ENCODE data around the gene COL5A3.
A peak's percentile ranks its signal among the peaks of the same experiment; 100 is the strongest.
"Not testable (repeated sequence)": the region's sequence is repeated elsewhere in the genome, so short reads cannot be mapped to it uniquely, and the experiment has no call there.

The COL5A3 gene

DNA sequence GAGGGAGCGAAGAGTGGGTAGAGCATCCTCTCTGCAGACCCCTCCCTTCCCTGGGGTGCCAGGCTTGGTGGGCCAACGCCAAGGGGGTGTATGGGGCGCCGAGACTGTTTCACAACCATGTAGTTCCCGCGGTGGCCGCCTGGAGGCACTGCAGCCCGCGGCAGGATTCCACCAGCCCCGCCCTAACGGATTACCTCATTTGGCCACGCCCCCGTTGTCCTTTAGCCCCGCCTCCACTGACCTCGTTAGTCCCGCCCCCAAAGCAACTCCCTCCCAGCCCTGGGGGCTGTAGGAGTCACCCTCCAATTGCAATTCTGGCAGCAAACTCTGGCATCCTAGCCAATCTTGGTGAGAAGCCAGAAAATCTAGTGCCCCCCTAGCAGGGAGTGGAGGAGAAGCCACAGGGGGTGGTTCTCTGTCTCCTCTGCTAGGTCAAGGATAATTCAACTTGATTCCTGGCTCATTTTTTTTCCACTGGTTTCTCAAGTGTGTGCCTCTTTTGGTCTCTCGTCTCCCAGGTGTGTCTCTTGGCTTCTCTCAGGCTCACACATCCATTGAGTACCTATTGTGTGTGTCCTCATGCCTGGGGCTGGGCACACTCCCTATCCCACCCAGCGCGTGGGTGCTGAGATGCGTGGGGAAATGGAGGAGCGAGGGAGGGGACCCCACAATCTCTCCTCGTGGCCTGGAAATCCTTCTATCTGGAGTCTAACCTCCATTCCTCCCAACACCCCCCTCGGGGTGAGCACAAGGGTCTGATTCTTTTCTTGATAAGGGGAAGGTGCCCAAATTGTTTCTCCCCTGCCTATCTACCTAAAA lies 76.0 kb downstream of the COL5A3 start:
- no peaks in the 10 kb centered on the region for H3K36me3 ChIP-seq (ENCODE audit: control insufficient read depth, insufficient read depth, low read length, severe bottlenecking)
- no peaks in the 10 kb centered on the region for H3K27me3 ChIP-seq (replicated peaks; ENCODE audit: control insufficient read depth, insufficient read depth, low read length)
- peaks cover 20% of the 10 kb centered on the region for H3K4me1 ChIP-seq (ENCODE audit: control insufficient read depth, insufficient read depth, low read length)
- H3K9me3 ChIP-seq (ENCODE audit: control insufficient read depth, low read length) = no peaks in the 10 kb centered on the region
- H3K4me3 ChIP-seq (ENCODE audit: low read length) = peak overlapping the region; percentile 84
- H3K9ac ChIP-seq (ENCODE audit: low read length) = peak overlapping the region; percentile 84
- DNase-seq (ENCODE audit: low read depth) = peak; percentile 96

DNA sequence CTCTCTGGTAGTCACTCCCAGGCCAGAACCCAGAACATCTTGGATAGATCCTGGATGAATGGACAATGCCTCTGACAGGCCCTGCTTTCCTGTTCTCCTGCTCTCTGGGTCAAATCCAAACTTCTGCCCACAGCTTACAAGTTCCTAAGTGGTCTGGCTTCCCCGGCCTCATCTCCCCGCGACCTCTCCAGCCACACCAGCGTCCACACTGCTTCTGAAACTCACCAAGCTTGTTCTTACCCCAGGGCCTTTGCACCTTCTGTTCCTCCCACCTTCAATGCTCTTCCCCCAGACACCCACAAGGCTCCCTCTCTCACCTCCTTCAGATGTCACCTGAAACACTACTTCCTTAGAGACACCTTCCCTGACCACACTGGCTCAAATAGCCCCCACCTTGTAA lies 77.5 kb downstream of the COL5A3 start:
- Histone ChIP-seq H3K4me3 (ENCODE audit: low read length) (no peak overlapping the region), H3K27me3 (replicated peaks; ENCODE audit: control insufficient read depth, insufficient read depth, low read length) (no peaks in the 10 kb centered on the region), H3K4me1 (ENCODE audit: control insufficient read depth, insufficient read depth, low read length) (peaks cover 20% of the 10 kb centered on the region), H3K9ac (ENCODE audit: low read length) (no peak overlapping the region), H3K9me3 (ENCODE audit: control insufficient read depth, low read length) (no peaks in the 10 kb centered on the region), H3K36me3 (ENCODE audit: control insufficient read depth, insufficient read depth, low read length, severe bottlenecking) (peaks cover 4% of the 10 kb centered on the region)
- DNase-seq (ENCODE audit: low read depth) = no peak

DNA sequence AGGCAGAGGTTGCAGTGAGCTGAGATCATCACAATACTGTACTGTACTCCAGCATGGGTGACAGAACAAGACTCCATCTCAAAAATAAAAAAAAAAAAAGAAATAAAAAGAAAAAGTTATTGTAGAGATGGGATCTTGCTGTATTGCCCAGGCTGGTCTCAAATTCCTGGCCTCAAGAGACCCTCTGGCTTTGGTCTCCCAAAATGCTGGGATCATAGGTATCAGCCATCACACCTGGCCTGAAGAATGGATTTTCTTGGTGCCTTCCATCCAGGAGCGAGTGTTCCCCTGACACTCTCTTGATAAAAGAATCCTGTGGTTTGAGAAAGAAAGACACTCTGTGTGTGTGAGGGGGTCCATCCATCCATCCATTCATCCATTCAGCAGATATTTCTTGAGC lies 78.7 kb downstream of the COL5A3 start:
- Histone ChIP-seq H3K9me3 (ENCODE audit: control insufficient read depth, low read length) (no peaks in the 10 kb centered on the region), H3K4me1 (ENCODE audit: control insufficient read depth, insufficient read depth, low read length) (peaks cover 20% of the 10 kb centered on the region), H3K27me3 (replicated peaks; ENCODE audit: control insufficient read depth, insufficient read depth, low read length) (no peaks in the 10 kb centered on the region), H3K9ac (ENCODE audit: low read length) (no peak overlapping the region), H3K4me3 (ENCODE audit: low read length) (no peak overlapping the region), H3K36me3 (ENCODE audit: control insufficient read depth, insufficient read depth, low read length, severe bottlenecking) (peaks cover 4% of the 10 kb centered on the region)
- no peak for DNase-seq (ENCODE audit: low read depth)

DNA sequence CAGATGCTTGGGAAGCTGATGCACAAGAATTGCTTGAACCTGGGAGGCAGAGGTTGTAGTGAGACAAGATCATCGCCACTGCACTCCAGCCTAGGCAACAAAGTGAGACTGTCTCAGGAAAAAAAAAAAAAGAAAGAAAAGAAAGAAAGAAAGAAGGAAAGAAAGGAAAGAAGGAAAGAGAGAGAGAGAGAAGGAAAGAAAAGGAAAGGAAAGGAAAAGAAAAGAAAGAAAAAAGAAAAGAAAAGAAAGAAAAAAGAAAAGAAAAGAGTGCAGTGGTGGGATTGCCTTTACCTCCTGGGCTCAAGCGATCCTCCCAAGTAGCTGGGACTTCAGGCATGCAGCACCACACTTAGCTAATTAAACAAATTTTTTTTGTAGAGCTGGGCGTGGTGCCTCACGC lies 86.9 kb downstream of the COL5A3 start:
- no peak overlapping the region for H3K9ac ChIP-seq (ENCODE audit: low read length)
- H3K4me3 ChIP-seq (ENCODE audit: low read length) = no peak overlapping the region
- no peaks in the 10 kb centered on the region for H3K4me1 ChIP-seq (ENCODE audit: control insufficient read depth, insufficient read depth, low read length)
- H3K36me3 ChIP-seq (ENCODE audit: control insufficient read depth, insufficient read depth, low read length, severe bottlenecking) = no peaks in the 10 kb centered on the region
- no peaks in the 10 kb centered on the region for H3K27me3 ChIP-seq (replicated peaks; ENCODE audit: control insufficient read depth, insufficient read depth, low read length)
- no peaks in the 10 kb centered on the region for H3K9me3 ChIP-seq (ENCODE audit: control insufficient read depth, low read length)
- no peak for DNase-seq (ENCODE audit: low read depth)

DNA sequence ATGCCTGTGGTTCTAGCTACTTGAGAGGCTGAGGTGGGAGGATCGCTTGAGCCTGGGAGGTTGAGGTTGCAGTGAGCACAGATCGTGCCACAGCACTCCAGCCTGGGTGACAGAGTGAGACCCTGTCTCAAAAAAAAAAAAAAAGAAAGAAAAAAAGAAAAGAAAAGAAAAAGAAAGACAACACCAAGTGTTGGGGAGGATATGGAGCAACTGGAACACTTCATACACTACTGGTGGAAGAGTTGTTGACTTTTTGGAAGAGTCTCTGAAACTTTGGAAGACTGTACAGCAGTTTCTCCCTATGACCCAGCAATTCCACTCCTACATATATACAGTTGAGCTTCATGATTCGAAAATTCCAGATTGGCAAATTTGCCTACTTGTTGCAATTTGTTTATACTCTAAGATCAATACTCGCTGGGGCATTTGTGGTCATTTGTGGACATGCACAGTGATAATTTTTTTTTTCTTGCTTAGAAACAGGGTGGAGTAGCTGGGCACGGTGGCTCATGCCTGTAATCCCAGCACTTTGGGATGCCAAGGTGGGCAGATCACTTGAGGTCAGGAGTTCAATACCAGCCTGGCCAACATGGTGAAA lies 87.4 kb downstream of the COL5A3 start:
- not testable (repeated sequence) for H3K4me3 ChIP-seq (ENCODE audit: low read length); H3K9me3 ChIP-seq (ENCODE audit: control insufficient read depth, low read length); H3K4me1 ChIP-seq (ENCODE audit: control insufficient read depth, insufficient read depth, low read length); DNase-seq (ENCODE audit: low read depth); H3K36me3 ChIP-seq (ENCODE audit: control insufficient read depth, insufficient read depth, low read length, severe bottlenecking); H3K9ac ChIP-seq (ENCODE audit: low read length); H3K27me3 ChIP-seq (replicated peaks; ENCODE audit: control insufficient read depth, insufficient read depth, low read length)

DNA sequence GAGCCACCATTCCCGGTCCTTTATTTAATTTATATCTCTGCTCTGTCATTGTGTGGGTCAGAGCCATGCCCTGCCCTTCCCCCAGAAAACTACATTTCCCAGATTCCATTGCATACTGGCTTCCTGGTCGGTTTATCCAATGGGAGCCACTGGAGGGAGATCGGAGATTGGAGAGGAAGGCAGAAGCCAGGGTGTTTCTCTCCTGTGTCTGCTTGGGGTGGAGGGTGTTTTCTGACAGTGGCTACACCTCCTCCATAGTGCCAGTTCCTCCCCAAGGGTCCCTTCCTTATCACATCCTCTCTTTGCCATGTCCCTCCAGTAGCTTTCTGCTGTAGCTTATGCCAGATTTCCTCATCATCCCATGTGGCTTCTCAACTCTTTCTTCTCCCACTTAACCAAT lies 93.0 kb downstream of the COL5A3 start:
- peak; percentile 75 for DNase-seq (ENCODE audit: low read depth)
- no peak overlapping the region for H3K9ac ChIP-seq (ENCODE audit: low read length)

DNA sequence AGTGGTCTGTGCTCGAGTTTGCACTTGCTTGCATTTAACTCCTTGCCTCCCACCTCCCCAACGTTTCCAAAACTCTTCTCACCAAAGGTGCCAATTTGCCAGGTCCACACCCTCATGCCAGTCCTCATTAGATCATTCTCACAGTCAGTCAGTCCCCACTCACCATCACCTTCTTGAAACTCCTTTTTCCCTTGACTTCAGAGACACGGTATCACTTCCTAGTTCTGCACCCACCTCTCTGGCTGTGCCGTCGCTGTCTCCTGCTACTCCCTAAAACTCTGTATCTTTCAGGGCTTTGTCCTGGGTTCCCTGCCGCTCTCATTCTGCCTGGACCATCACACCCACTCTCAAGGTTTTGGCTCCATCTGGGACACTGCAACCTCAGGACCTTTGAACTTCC lies 93.6 kb downstream of the COL5A3 start:
- Histone ChIP-seq H3K27me3 (replicated peaks; ENCODE audit: control insufficient read depth, insufficient read depth, low read length) (no peaks in the 10 kb centered on the region), H3K36me3 (ENCODE audit: control insufficient read depth, insufficient read depth, low read length, severe bottlenecking) (no peaks in the 10 kb centered on the region), H3K4me1 (ENCODE audit: control insufficient read depth, insufficient read depth, low read length) (peaks cover 11% of the 10 kb centered on the region), H3K4me3 (ENCODE audit: low read length) (no peak overlapping the region), H3K9ac (ENCODE audit: low read length) (no peak overlapping the region), H3K9me3 (ENCODE audit: control insufficient read depth, low read length) (no peaks in the 10 kb centered on the region)
- no peak for DNase-seq (ENCODE audit: low read depth)

More for the DNA sequence above, 93.0 kb downstream of the COL5A3 start:
- Histone ChIP-seq H3K4me1 (ENCODE audit: control insufficient read depth, insufficient read depth, low read length) (peaks cover 11% of the 10 kb centered on the region), H3K27me3 (replicated peaks; ENCODE audit: control insufficient read depth, insufficient read depth, low read length) (no peaks in the 10 kb centered on the region), H3K36me3 (ENCODE audit: control insufficient read depth, insufficient read depth, low read length, severe bottlenecking) (no peaks in the 10 kb centered on the region), H3K9me3 (ENCODE audit: control insufficient read depth, low read length) (no peaks in the 10 kb centered on the region), H3K4me3 (ENCODE audit: low read length) (peak overlapping the region; percentile 44)

DNA sequence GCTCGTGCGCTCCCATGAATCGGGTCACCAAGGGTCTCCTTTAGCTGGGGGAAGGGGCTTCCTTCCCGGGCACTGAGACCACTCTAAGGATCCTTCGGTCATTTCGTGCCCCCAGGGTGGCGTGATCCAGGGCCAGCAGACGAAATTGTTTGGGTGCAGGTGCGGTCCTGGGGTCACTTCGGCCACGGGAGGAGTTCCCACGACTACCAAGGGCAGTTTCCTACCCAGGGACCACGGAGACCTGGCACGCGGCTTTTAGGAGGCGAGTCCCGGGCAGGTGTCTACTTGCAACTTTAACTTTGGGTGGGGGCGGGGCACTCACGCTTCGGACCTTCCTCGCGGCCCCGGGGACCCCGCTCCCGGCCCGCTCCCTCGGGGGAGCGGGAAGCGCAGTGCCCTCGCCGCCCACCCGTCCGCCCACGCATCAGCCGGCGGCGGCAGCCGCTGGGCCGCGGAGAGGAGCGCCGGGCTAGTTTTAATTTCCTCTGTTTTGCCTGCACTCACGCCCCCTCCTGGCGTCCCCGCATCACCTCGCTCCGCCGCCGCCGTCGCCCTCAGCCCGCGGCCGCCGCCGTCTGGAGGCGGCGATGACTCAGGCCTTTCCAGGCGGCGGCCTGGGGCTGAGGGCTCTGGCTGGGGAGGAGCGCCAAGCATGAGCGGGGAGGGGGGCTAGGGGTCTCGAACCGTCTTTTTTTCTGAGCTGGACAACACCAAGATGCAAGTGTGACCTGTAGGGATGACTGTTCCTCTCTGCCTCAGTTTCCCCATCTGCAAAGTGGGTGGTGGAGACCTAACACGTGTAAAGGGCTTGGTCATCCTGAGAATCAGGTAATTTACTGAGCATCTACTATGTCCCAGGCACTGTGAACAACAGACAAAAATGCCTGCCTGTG lies 95.7 kb downstream of the COL5A3 start:
- Histone ChIP-seq H3K9ac (ENCODE audit: low read length) (peak overlapping the region; percentile 72), H3K4me3 (ENCODE audit: low read length) (peak overlapping the region; percentile 73), H3K9me3 (ENCODE audit: control insufficient read depth, low read length) (no peaks in the 10 kb centered on the region), H3K4me1 (ENCODE audit: control insufficient read depth, insufficient read depth, low read length) (peaks cover 11% of the 10 kb centered on the region), H3K36me3 (ENCODE audit: control insufficient read depth, insufficient read depth, low read length, severe bottlenecking) (no peaks in the 10 kb centered on the region), H3K27me3 (replicated peaks; ENCODE audit: control insufficient read depth, insufficient read depth, low read length) (no peaks in the 10 kb centered on the region)
- DNase-seq (ENCODE audit: low read depth) = peak; percentile 97

DNA sequence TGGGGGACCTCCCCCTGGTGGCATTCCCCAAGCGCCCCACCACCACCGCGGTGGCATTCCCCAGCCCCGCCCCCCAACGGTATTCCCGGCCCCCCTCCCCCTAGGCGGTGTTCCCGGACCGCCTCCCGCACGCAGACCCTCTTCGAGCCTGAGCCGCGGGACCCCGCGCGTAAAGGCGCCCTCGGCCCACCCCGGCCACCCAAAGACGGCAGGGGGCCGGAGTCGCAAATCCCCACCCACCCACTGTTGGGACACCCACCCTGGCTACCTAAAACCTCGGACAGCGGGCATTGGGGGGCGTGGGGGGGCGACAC lies 96.3 kb downstream of the COL5A3 start:
- Histone ChIP-seq H3K36me3 (ENCODE audit: control insufficient read depth, insufficient read depth, low read length, severe bottlenecking) (no peaks in the 10 kb centered on the region), H3K9me3 (ENCODE audit: control insufficient read depth, low read length) (no peaks in the 10 kb centered on the region), H3K27me3 (replicated peaks; ENCODE audit: control insufficient read depth, insufficient read depth, low read length) (no peaks in the 10 kb centered on the region), H3K4me3 (ENCODE audit: low read length) (peak overlapping the region; percentile 73), H3K9ac (ENCODE audit: low read length) (peak overlapping the region; percentile 54), H3K4me1 (ENCODE audit: control insufficient read depth, insufficient read depth, low read length) (peaks cover 11% of the 10 kb centered on the region)
- no peak for DNase-seq (ENCODE audit: low read depth)

DNA sequence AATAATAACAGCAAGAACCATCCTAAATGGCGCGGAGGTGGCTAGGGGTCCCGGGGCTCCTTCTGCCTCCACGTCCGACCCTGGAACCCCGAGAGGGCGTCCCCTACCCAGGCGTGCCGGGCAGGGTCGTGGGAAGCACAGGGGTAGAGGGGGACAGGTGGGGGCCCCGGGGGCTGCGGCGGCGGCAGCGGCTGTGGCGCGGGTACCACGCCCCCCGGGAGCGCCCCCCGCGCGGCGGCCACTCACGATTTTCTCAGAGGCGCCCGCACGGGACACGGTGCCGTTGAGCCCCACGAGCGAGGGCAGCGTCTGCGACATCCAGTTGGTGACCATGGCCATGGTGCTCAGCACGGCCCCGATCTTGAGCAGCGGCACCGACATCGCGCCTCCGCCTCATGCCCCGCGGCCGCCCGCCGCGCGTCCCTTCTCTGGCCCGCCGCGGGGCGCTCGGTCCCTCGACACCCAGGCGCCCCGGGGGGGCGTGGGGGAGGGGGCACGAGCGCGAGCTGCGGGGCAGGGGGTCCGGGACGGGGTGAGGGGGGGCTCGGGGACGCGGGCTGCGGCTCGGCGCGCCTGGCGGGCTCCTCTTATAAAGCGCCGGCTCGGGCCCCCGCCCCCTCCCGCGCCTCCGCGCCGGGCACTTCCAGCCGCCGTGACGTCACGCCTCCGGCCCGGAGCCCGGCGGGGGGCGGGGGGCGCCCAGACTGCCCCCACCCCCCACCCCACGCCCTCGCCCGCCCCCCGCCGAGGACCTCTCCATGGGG lies 96.9 kb downstream of the COL5A3 start:
- Histone ChIP-seq H3K4me1 (ENCODE audit: control insufficient read depth, insufficient read depth, low read length) (peaks cover 11% of the 10 kb centered on the region), H3K36me3 (ENCODE audit: control insufficient read depth, insufficient read depth, low read length, severe bottlenecking) (no peaks in the 10 kb centered on the region), H3K9ac (ENCODE audit: low read length) (no peak overlapping the region), H3K9me3 (ENCODE audit: control insufficient read depth, low read length) (no peaks in the 10 kb centered on the region), H3K27me3 (replicated peaks; ENCODE audit: control insufficient read depth, insufficient read depth, low read length) (no peaks in the 10 kb centered on the region), H3K4me3 (ENCODE audit: low read length) (peak overlapping the region; percentile 61)
- DNase-seq (ENCODE audit: low read depth) = peak; percentile 71
